ENCODE data around the gene EFR3B. TPM values are rescaled to one million over a fixed set of nuclear protein-coding genes. Genes with fewer than 3 reads are reported as not detected.
A peak's percentile ranks its signal among the peaks of the same experiment; 100 is the strongest.

Gene EFR3B
- total RNA-seq, 1 donor from 2014 or later = 22.9 TPM

- TF ChIP-seq, protein P1, sequence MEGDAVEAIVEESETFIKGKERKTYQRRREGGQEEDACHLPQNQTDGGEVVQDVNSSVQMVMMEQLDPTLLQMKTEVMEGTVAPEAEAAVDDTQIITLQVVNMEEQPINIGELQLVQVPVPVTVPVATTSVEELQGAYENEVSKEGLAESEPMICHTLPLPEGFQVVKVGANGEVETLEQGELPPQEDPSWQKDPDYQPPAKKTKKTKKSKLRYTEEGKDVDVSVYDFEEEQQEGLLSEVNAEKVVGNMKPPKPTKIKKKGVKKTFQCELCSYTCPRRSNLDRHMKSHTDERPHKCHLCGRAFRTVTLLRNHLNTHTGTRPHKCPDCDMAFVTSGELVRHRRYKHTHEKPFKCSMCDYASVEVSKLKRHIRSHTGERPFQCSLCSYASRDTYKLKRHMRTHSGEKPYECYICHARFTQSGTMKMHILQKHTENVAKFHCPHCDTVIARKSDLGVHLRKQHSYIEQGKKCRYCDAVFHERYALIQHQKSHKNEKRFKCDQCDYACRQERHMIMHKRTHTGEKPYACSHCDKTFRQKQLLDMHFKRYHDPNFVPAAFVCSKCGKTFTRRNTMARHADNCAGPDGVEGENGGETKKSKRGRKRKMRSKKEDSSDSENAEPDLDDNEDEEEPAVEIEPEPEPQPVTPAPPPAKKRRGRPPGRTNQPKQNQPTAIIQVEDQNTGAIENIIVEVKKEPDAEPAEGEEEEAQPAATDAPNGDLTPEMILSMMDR (IDR thresholded peaks at IDR 0.05; ENCODE audit: partially characterized antibody, unreplicated experiment) = no peak
- DNase-seq = no peak
- Mint-ChIP-seq H3K4me3 (ENCODE audit: unreplicated experiment) (no peak overlapping the region), H3K36me3 (ENCODE audit: unreplicated experiment) (peaks cover 10% of the 10 kb centered on the region), H3K4me1 (ENCODE audit: low read depth, unreplicated experiment) (no peaks in the 10 kb centered on the region), H3K27me3 (ENCODE audit: unreplicated experiment) (peaks cover 6% of the 10 kb centered on the region), H3K9me3 (ENCODE audit: unreplicated experiment) (peaks cover 9% of the 10 kb centered on the region), H3K27ac (ENCODE audit: unreplicated experiment) (no peak overlapping the region)
Measured at GRCh38 chr2:25034081-25034480, 7.8 kb upstream of the EFR3B start.

DNA sequence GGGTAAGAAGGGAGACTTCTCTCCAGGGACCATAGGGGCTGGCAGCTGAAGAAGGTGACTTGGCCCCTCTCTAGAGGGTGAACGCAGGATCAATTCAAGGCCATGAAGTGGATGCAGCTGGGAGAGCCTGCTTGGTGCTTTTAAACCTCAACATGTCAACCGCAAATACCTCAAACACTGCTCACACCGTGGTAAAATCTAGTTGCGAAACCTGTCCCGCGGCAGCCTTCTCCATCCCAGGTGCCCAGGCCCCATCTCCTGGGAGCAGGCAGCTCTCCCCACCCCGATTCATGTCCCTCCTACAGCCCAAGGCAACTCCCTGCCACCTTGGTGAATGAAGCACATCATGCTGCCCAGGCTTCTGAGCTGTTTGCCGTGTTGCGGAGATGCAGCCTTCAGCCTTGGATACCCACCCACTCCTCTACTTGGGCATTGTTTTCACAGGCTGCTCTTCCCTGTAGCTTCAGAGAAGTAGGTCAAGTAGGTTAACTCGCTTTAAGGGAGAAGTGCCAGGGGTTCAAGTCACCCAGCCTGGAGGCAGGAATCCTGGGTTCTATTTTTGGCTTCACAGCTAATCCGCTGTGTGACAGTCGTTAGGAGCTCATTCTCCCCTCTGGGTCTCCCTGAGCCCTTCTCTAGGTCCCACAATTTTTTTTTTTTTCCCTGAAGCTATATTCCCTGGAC lies 6.2 kb upstream of the EFR3B start:
- no peak overlapping the region for H3K4me3 Mint-ChIP-seq (ENCODE audit: unreplicated experiment)
- H3K9me3 Mint-ChIP-seq (ENCODE audit: unreplicated experiment) = peaks cover 10% of the 10 kb centered on the region
- no peaks in the 10 kb centered on the region for H3K4me1 Mint-ChIP-seq (ENCODE audit: low read depth, unreplicated experiment)
- H3K27ac Mint-ChIP-seq (ENCODE audit: unreplicated experiment) = peak overlapping the region; percentile 8
- TF ChIP-seq, protein P1 (IDR thresholded peaks at IDR 0.05; ENCODE audit: partially characterized antibody, unreplicated experiment) = no peak
- peaks cover 10% of the 10 kb centered on the region for H3K36me3 Mint-ChIP-seq (ENCODE audit: unreplicated experiment)
- DNase-seq = no peak
- peaks cover 11% of the 10 kb centered on the region for H3K27me3 Mint-ChIP-seq (ENCODE audit: unreplicated experiment)

DNA sequence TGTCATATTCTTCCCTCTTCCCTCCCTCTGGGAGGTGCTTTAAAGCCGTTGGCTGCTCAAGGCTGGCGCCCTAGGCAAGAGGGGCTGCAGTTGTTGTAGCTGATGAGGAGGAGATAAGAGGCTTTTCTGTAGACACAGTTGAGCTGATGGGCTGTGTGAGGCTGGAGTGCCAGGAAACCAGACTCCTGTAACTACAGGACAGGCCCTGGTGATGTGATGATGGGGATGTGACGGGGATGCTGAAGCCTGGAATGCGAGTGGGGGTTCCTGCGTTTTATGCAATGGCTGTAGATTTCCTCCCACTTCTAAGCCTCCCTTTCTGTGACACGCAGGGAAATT lies 5.7 kb upstream of the EFR3B start:
- no peak for DNase-seq

DNA sequence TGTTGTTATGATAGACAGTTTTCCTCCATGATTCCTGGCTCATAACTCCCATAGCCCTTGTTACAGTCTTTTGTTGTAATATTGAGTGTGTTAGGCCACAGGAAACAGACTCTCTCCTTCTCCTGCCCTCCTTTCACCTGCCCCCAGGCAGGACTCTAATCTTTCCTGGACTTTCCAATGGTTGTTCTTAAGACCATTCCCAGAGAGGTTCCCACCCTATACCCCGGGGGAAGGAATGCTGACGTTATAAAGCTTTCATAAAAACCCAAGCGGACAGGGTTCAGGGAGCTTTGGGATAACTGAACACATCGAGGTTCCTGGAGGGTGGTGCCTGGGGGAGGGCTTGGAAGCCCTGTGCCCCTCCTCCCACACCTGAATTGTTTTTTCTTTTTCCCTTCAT lies 2.8 kb upstream of the EFR3B start:
- no peak overlapping the region for H3K4me3 Mint-ChIP-seq (ENCODE audit: unreplicated experiment)
- H3K4me1 Mint-ChIP-seq (ENCODE audit: low read depth, unreplicated experiment) = peaks cover 7% of the 10 kb centered on the region
- peaks cover 14% of the 10 kb centered on the region for H3K27me3 Mint-ChIP-seq (ENCODE audit: unreplicated experiment)

More for the DNA sequence above, 5.7 kb upstream of the EFR3B start:
- Mint-ChIP-seq H3K4me3 (ENCODE audit: unreplicated experiment) (no peak overlapping the region), H3K27ac (ENCODE audit: unreplicated experiment) (no peak overlapping the region), H3K27me3 (ENCODE audit: unreplicated experiment) (peaks cover 13% of the 10 kb centered on the region), H3K9me3 (ENCODE audit: unreplicated experiment) (peaks cover 10% of the 10 kb centered on the region), H3K4me1 (ENCODE audit: low read depth, unreplicated experiment) (no peaks in the 10 kb centered on the region), H3K36me3 (ENCODE audit: unreplicated experiment) (peaks cover 10% of the 10 kb centered on the region)
- TF ChIP-seq, protein P1 (IDR thresholded peaks at IDR 0.05; ENCODE audit: partially characterized antibody, unreplicated experiment) = no peak

More for the DNA sequence above, 2.8 kb upstream of the EFR3B start:
- Mint-ChIP-seq H3K9me3 (ENCODE audit: unreplicated experiment) (peaks cover 10% of the 10 kb centered on the region), H3K36me3 (ENCODE audit: unreplicated experiment) (peaks cover 2% of the 10 kb centered on the region), H3K27ac (ENCODE audit: unreplicated experiment) (no peak overlapping the region)
- DNase-seq = no peak
- TF ChIP-seq, protein P1 (IDR thresholded peaks at IDR 0.05; ENCODE audit: partially characterized antibody, unreplicated experiment) = no peak

Data from glutamatergic neuron (in vitro differentiated cells).